Liver (tissue), 3 donors: ENCODE results near the gene UBE2F.

Experiments
- ATF3 ChIP-seq: IDR thresholded peaks from 2 replicates; pipeline ENCODE4 v1.6.1; 2016; ENCODE audit warnings: antibody characterized with exemption
- CTCF ChIP-seq: fragments of 150-350 bp; IDR thresholded peaks from 2 replicates; pipeline ENCODE4 v1.5.1; 2017; ENCODE audit warnings: improper control_type of control experiment, low read depth, low read length; ENCODE audit not compliant: missing input control
- EGR1 ChIP-seq, 2 donors: IDR thresholded peaks; 2 replicates each; pipeline ENCODE4 v1.6.1; 2016 to 2018; ENCODE audit warnings: antibody characterized with exemption in 2 of 2, low read depth in 2 of 2
- GABPA ChIP-seq, 2 donors: IDR thresholded peaks in 1 of 2; conservative IDR thresholded peaks in 1 of 2; 2 replicates each; pipeline ENCODE4 v1.6.1; 2016; ENCODE audit warnings: antibody characterized with exemption in 2 of 2, mild to moderate bottlenecking in 1 of 2, moderate library complexity in 1 of 2
- HNF4A ChIP-seq, 2 donors: conservative IDR thresholded peaks; 2 replicates each; pipeline ENCODE4 v1.6.1; 2016; ENCODE audit warnings: antibody characterized with exemption in 2 of 2, mild to moderate bottlenecking in 2 of 2
- HNF4G ChIP-seq: IDR thresholded peaks from 2 replicates; pipeline ENCODE4 v1.6.1; 2016; ENCODE audit warnings: antibody characterized with exemption
- MAX ChIP-seq: IDR thresholded peaks from 2 replicates; pipeline ENCODE4 v1.6.1; 2016; ENCODE audit warnings: antibody characterized with exemption
- RAD21 ChIP-seq, 2 donors: IDR thresholded peaks; 2 replicates each; pipeline ENCODE4 v1.6.1; 2016; ENCODE audit warnings: antibody characterized with exemption in 2 of 2, mild to moderate bottlenecking in 2 of 2
- REST ChIP-seq: IDR thresholded peaks from 2 replicates; pipeline ENCODE4 v1.6.1; 2016; ENCODE audit warnings: antibody characterized with exemption, mild to moderate bottlenecking
- SP1 ChIP-seq: IDR thresholded peaks from 2 replicates; pipeline ENCODE4 v1.6.1; 2018; ENCODE audit warnings: antibody characterized with exemption, mild to moderate bottlenecking
- TAF1 ChIP-seq: conservative IDR thresholded peaks from 2 replicates; pipeline ENCODE4 v1.6.1; 2016; ENCODE audit warnings: antibody characterized with exemption, mild to moderate bottlenecking
- YY1 ChIP-seq: IDR thresholded peaks from 2 replicates; pipeline ENCODE4 v1.6.1; 2016; ENCODE audit warnings: antibody characterized with exemption, mild to moderate bottlenecking
- ZBTB33 ChIP-seq: IDR thresholded peaks from 2 replicates; pipeline ENCODE4 v1.6.1; 2016; ENCODE audit warnings: antibody characterized with exemption
- donor health status: healthy.
- donor health status: healthy.

GRCh38 chr2:238053191-238053776 is 86.5 kb downstream of the UBE2F start:
- TF ChIP-seq CTCF (no peak), TAF1 (no peak), REST (no peak), GABPA (IDR thresholded peaks at IDR 0.05 in 1 of 2, conservative IDR thresholded peaks at IDR 0.05 in 1 of 2) (no peak), HNF4G (no peak), SP1 (no peak), ATF3 (no peak), RAD21 (IDR thresholded peaks at IDR 0.05) (no peak), HNF4A (conservative IDR thresholded peaks at IDR 0.05) (no peak), MAX (no peak), YY1 (no peak), EGR1 (IDR thresholded peaks at IDR 0.05; ENCODE audit: low read depth in 2 of 2) (no peak), ZBTB33 (no peak)
